HG03520 (cell line): Measurements from ENCODE around the gene SLC6A2.

Source experiments
- ATAC-seq: cut with Tn5 transposase; IDR thresholded peaks from one replicate; pipeline ENCODE4 v1.9.1; 2021; ENCODE audit warnings: mild to moderate bottlenecking, moderate library complexity; ENCODE audit not compliant: unreplicated experiment

Gene SLC6A2

DNA sequence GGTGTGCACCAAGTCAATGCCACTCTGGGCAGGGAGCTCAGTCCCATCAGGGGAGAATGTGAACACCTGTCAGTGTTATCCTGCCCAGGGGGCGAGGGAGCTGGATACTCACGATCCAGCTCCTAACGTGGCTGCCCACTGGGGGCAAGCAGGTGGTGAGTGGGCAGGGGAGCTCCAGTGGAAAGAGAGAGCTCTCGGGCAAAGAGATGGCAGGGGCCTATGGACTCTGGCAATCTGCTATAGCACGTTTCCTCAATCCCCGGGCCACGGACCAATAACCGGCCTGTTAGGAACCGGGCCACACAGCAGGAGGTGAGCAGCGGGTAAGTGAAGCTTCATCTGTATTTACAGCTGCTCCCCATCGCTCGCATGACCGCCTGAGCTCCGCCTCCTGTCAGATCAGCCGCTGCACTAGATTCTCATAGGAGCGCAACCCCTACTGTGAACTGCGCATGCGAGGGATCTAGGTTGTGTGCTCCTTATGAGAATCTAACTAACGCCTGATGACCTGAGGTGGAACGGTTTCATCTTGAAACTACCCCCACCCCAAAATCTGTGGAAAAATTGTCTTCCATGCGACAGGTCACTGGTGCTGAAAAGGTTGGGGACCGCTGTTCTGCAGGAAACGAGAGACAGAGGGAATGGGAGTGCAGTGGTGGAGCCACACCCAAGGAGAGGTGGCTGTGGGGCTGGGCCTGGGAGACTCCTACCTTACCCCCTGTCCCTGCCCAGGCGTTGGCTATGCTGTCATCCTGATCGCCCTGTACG lies 15.6 kb downstream of the SLC6A2 start:
- no peak for ATAC-seq

DNA sequence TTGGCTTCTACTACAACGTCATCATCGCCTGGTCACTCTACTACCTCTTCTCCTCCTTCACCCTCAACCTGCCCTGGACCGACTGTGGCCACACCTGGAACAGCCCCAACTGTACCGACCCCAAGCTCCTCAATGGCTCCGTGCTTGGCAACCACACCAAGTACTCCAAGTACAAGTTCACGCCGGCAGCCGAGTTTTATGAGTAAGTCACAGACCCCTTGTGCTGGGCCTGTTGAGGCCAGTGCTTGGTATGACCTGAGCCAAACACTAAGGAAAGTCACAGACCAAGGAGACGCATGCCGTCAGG lies 16.1 kb downstream of the SLC6A2 start:
- no peak for ATAC-seq

DNA sequence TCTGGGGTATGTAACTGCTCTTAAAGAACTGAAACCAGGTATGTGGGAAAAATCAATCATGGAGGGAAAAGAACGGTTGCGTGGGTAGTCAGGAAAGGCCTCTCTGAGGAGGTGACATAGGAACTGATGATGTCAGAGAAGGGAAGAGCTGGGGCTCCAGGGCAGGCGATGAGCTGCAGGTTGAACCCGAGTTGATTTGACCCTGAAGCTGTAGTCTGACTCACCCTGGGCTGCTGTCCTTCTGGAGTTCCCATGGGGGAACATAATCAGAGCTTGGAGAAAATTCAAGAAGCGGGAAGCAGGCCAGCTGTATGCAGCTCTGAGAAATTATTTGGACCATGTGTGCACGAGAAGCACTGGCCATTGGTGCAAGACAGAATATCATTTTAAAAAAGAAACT lies 16.7 kb downstream of the SLC6A2 start:
- no peak for ATAC-seq

DNA sequence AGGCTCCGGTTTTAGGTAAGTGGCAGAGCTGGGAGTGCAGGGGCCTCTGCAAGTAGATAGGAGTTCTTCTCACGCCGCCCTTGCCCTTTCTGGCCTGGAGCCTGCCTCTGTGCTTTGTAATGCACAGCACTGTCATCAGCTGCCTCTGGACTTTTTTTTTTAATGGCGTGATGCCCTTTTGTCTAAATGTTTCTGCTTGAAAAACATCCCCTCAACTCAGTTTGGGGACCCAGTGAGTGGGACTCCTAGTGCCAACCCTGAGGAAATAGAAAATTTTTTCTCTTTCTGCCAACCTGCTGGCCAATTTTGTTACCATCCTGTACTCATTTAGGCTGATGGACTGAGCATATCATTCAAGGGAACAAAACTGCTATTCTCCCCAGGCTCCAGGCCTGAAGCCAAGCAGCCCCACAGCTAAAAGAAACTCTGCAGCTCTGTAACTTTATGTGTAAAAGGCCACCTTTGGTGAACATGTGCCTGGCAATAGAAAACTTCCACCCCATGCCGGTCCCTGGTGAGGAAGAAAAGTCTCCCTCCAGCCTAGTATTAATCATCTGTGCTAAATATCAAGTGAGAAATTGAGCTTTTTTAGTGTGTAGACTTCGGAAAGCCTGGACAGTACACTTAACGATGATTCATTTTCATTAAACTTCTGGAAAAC lies 22.5 kb downstream of the SLC6A2 start:
- no peak for ATAC-seq

DNA sequence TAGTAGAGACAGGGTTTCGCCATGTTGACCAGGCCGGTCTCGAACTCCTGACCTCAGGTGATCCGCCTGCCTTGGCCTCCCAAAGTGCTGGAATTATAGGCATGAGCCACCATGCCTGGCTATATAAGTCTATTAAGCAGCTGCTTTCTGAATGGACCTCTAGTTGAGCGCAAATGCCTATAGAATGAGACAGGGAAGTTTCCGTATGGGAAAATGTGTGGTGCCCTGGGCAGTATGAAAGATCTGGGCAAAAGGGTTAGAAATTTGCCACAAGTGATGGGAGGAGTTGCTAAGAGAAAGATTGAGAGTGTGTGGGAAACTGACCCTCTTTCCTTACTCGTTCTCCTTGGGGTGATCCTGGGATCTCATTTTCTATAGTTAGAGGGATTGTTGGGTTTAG lies 26.3 kb downstream of the SLC6A2 start:
- ATAC-seq, result no peak

DNA sequence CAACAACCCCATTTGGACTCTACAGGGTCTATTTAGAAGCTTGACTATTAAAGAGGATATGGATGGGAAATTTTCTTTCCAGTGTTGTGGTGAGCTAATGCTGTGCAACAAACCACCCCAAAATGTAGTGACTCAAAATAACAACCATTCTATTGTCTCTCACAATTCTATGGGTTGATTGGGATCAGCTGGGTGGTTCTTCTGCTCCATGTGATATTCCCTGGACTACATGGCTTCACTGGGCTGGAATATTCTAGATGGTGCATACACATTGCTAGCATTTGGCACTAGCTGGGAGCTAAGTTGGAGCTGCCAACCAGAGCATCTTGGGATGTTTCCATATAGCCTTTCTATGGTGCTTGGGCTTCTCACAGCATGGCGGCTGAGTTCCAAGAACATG lies 30.2 kb downstream of the SLC6A2 start:
- no peak for ATAC-seq

DNA sequence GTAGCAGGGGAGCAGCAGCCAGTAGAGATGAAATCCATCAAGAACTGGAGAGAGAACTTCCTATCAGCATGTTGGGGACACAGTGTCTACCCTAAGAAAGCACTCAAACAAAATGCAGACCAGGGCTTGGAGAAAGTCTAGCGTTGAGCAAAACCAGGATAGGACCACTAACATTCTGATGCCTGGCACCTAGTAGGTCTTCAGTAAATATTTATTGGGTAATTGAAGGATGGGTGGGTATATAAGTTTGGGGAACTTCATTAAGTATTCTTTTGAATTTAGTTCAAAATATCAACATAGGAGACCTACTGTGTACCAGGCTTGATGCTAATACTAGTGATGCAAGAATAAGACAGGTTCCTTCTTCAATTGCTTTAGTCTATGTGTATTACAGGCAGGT lies 30.9 kb downstream of the SLC6A2 start:
- ATAC-seq, result no peak

DNA sequence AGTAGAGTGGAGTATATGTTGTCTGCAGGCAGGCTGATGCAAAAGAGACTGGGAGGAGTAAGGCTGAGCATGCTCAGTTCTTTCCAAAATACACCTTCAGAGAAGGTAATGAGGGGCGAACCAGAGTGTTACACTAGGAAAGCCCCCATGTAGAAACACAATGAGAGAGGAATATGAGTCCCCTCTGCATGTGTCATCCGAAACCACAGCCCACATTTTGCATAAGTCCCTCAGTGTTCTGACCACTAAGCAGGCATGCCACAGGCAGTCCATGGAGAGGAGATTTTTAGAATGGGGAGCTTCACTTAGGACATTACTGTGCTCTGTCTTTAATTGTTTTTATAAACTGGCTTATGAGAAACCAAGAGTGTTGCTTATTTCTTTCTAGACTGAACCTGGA lies 32.0 kb downstream of the SLC6A2 start:
- no peak for ATAC-seq

DNA sequence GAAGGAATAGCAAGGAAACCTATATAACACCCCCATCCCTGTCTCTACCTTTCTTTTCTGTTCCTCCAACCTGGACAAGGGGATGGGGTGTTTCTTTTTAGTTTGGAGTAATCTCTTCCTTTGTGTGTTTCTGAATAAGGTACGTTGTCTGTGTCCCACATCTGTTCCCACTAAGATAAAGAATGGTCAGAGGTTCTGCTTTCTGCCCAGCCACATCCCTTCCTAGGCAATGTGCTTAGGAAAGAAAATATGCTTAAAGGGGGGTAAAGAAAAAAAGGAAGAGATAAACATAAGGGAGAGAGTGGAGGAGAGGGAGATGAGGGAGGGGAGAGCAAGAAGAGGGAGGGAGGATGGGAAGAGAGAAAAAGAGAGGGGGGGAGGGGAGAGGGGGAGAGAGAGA lies 35.1 kb downstream of the SLC6A2 start:
- no peak for ATAC-seq

DNA sequence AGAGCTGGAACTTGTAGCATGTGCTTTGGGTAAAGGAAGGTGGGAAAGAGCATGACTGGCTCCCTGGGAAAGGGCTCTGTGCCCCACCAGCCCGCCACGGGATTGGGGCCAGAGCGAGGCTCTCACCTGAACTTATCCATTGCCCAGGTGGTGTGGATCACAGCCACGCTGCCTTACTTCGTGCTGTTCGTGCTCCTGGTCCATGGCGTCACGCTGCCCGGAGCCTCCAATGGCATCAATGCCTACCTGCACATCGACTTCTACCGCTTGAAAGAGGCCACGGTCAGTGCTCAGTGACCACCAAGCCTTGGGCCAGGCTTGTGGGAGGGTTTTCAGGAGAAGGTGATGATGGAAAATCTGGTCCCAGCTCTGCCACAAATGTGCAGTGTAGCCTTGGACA lies 36.0 kb downstream of the SLC6A2 start:
- ATAC-seq, result no peak

DNA sequence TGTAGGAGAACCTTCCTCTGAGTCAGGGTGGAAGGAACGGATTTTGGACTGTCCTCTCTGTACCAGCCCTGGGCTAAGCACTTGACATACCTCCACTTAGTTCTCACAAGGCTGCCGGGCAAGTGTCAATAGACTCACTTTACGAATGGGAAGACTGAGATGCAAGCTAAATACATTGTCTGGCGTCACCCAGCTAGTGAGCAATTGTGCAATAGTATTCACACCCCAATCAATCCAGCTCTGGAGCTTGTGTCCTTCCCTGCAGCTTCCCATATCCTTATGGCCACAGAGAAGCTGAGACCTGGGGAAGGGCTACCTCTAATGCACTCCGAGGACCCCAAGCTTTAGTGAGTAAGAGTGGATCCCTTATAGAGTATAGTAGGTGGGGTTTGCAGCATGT lies 39.8 kb downstream of the SLC6A2 start:
- ATAC-seq, result no peak

DNA sequence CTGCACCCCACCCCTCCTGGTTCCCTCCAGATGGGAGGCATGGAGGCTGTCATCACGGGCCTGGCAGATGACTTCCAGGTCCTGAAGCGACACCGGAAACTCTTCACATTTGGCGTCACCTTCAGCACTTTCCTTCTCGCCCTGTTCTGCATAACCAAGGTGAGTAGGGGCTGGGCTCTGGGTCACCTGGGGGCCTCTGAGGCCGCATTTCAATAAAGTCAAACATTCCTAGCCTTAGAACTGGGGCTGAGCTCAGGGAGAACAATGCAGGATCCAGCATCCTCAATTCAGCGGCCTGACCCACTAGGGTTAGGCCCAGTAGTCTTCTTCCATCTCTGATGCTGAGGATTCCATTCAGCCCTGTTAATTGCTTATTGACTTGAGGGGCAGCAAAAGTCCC lies 42.1 kb downstream of the SLC6A2 start:
- ATAC-seq, result no peak

DNA sequence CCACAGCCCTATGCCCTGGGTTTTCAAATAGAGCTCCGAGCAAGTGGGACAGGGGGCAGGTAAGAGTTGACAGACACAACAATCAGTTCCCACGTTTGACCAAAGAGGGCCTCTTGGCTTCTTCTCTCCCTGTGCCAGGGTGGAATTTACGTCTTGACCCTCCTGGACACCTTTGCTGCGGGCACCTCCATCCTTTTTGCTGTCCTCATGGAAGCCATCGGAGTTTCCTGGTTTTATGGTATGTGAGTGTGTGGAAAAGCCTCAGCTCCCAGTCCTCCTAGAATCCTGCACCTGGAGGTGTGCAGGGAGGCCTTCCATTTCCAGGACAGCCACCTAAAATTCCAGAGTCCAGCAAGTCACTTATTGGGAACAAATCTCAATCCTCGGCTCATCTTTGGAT lies 42.5 kb downstream of the SLC6A2 start:
- ATAC-seq, result no peak

DNA sequence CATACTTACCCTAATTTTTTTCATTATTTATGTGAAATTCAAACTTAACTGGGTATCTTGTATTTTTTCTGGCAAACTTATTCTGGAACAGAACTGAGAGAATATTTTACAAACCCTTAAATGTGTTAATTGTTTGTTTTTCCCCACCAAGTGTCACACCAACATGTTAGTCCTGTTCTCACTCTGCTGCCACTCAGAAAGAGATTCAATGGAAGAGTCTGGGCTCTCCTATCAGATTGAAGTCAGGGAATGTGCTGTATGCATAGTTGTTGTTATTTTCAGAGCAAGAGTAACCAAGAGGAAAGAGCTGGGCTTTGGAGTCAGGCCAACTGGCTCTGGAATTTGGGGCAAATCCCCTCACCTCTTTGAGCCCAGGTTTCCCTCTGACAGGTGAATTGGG lies 43.2 kb downstream of the SLC6A2 start:
- ATAC-seq, result no peak

DNA sequence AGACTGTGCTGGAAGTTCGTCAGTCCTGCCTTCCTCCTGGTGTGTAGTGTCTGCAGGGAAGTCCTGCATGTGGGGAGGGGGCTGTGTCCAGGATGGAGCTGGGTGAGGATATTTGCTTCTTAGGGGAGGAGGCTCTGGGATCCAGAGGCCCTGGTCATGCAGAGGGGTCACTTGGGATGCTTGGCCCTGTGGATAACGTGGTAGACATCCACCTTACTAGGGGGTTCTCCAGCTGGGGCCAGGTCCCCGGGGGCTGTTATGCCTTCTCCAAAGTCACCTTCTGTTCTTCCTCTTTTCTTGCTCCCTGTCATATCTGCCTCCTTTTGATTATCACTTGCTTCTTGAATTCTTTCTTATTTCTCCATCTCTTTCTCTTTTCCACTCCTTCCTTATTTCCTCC lies 43.8 kb downstream of the SLC6A2 start:
- ATAC-seq, result no peak

DNA sequence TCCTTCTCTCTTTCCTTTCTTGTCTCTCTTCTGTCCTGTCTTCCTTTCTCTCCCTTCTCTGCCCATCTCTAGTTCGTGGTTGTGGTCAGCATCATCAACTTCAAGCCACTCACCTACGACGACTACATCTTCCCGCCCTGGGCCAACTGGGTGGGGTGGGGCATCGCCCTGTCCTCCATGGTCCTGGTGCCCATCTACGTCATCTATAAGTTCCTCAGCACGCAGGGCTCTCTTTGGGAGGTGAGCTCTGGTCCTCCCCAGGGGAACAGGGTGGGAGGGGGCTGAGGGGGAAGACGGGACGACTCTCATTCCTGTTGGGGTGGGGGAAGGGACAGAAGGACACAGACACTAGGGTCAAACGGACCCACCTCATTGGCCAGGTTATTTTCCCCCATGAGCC lies 44.3 kb downstream of the SLC6A2 start:
- no peak for ATAC-seq

DNA sequence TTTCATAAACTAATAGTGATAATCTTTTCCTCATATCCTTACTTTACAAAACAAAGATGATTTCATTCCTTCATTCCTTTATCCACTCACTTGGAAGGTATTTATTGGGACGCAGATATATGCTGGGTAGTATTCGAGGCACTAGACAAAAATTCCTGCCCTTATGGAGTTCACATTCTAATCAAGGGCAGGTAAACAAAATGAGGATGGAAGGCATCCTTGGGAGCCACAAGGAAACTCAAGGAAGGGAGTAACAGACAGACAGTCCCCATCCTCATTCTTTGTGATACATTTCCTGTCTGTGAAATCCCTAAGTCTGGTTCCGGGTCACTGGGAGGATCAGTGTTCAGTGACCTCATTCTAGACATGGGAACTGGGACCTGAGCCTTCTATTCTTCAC lies 45.2 kb downstream of the SLC6A2 start:
- ATAC-seq, result no peak

DNA sequence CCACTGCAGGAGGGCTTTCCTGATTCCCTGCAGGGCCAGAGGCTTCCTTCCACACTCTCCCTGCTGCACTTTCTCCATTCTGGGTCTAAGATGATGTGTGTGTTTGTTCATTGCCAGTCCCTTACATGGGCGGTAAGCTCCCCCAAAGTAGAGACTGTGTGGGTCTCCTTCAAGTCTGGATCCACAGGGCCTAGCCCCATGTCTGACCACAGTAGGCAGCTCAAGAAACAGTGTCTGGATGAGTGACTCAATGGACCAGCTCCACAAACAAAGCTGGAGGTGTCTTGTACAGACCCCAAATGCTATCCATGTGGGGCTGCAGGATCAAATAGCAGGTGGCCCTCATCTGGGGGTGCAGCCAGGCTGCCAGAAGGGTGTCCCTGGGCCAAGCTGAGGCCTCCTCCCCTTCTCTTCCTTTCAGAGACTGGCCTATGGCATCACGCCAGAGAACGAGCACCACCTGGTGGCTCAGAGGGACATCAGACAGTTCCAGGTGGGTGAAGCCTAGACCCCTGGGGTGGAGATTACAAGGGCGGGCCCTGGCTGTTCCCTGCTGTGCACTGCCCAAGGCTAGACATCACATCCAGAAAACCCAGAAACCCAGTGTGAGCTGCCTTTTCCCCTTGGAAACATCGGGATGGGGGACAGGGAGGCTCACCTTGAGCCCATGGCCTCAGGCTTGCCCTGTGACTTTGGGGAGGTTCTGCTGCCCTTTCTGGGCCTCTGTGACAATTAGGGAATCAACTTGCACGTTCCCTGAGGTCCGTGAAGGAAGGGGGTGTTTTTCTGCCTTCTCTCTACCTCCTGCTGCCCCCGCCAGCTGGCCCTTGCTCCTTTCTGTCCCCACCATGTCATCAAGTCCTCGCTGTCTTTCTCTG lies 45.9 kb downstream of the SLC6A2 start:
- peak; percentile 82 for ATAC-seq

DNA sequence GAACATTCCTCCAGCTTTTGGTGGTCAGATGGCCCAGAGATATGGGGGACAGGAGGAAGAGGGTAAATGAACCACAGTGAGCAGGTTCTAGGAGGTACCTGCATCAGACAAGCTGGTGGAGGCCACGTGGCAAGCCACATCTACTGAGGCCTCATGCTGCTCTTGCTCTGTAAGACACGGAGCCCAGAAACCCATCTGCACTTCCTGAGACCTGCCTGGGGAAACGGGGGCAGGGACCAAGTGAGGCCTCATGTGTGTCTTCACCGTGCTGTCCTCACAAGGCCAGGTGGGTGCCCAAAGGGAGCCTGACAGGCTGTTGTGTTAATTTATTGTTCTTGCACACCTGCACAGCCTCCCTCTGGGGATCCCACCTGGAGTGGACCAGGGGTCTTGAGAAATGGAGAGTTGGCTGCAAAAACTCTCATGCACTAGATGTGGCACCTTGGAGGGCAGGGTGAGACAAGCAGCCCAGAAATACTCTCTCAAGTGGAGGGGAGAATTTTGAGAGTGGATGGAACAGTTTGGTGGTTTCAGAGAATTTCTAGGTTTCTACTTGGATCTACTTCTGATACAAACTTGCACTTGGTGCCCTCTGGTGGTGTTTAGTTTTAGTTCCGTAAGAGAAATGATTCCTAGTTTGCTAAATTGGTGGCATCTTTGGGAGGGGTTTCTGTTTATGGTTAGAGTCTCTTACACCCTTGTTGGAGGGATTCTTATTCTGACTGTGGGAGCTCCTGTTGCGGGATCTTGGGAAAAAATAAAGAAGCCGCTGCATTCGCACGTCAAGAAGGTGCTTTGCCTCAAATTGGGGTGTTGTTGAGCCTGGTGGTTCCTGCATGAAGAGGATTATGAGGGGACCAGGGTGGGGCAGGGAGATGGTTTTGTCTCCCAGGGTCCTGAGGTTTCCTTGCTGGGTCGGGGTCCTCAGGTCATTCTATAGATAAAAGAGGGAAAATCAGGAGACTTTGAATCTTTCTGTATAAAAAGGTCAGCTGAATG lies 47.5 kb downstream of the SLC6A2 start:
- no peak for ATAC-seq

DNA sequence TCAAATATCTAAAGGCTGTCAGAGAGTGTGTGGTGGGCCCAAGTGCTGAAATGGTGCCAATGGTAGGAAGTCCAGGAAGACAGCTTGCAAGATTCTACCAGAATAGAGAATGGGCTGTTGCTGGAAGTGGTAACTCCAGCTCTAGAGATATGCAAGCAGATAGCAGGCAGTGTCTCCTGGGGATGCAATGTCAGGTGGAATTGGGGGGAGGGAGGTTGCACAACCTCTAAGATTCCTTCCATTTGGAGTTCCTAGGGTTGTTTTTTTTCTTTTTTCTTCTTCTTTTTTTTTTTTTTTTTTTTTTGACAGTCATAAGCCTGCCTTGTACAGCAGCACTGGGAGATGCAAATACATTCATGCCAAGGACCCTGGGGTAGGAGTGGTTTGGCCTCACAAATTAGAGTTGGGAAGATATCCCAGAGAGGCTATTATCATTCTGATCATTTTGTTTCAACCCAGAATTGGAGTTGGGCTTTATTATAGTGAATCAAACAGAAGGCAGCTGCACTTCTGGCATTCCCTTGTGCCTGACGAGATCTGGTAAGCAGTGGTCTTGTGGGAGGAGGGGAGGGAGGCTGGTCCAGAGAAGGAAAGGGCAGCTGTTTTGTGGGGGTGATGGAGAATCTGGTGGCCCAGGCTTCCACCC lies 51.1 kb downstream of the SLC6A2 start:
- ATAC-seq, result no peak
